Measurements from ENCODE around the gene RPL18A.

The RPL18A gene

GRCh38 chr19:17909003-17909732, 49.5 kb downstream of the RPL18A start:
- DNase-seq (ENCODE audit: low read depth in 2 of 2), result no peak

- no peak for DNase-seq (ENCODE audit: low read depth in 2 of 2)
These were observed 51.2 kb downstream of the RPL18A start for GRCh38 chr19:17910791-17911360.
